Loucy (cell line): Measurements from ENCODE around the gene RBMS2.

ENCODE experiments used
- H2AFZ ChIP-seq: fragments of 200-600 bp; sonication (generic); 2 replicates; pipeline ENCODE4 v1.6.0; 2016; ENCODE audit warnings: antibody characterized with exemption, mild to moderate bottlenecking, low read length, moderate library complexity
- H3F3A ChIP-seq: fragments of 200-600 bp; 2 replicates; pipeline ENCODE4 v1.6.0; 2016; ENCODE audit warnings: antibody characterized with exemption, low read depth, mild to moderate bottlenecking
- H3K27me3 ChIP-seq: fragments of 200-600 bp; sonication (generic); 2 replicates; pipeline ENCODE4 v1.6.1; 2014; ENCODE audit warnings: low read length, mild to moderate bottlenecking; ENCODE audit not compliant: insufficient read depth, poor library complexity, severe bottlenecking
- H3K36me3 ChIP-seq: fragments of 200-600 bp; sonication (generic); 2 replicates; pipeline ENCODE4 v1.6.1; 2016; ENCODE audit warnings: low read length; ENCODE audit not compliant: insufficient read depth
- H3K4me1 ChIP-seq: fragments of 200-600 bp; sonication (generic); 2 replicates; pipeline ENCODE4 v1.5.1; 2014; ENCODE audit warnings: low read length, mild to moderate bottlenecking; ENCODE audit not compliant: insufficient read depth, poor library complexity, severe bottlenecking
- H3K4me2 ChIP-seq: fragments of 200-600 bp; sonication (generic); 2 replicates; pipeline ENCODE4 v1.6.0; 2014; ENCODE audit warnings: antibody characterized with exemption, low read length, low read depth, mild to moderate bottlenecking; ENCODE audit not compliant: poor library complexity, severe bottlenecking
- H3K4me3 ChIP-seq: fragments of 200-600 bp; sonication (generic); 2 replicates; pipeline ENCODE4 v1.5.1; 2014; ENCODE audit warnings: low read length, mild to moderate bottlenecking, mixed read lengths; ENCODE audit not compliant: poor library complexity, severe bottlenecking
- H3K79me2 ChIP-seq: fragments of 200-600 bp; sonication (generic); 2 replicates; pipeline ENCODE4 v1.6.1; 2014; ENCODE audit warnings: low read length; ENCODE audit not compliant: insufficient read depth
- H3K9ac ChIP-seq: fragments of 200-600 bp; sonication (generic); 2 replicates; pipeline ENCODE4 v1.6.0; 2014; ENCODE audit warnings: mild to moderate bottlenecking, low read depth, low read length, moderate library complexity; ENCODE audit not compliant: poor library complexity, severe bottlenecking
- H3K9me2 ChIP-seq: fragments of 200-600 bp; sonication (generic); replicated peaks from 2 replicates; pipeline ENCODE4 v1.6.1; 2016; ENCODE audit warnings: low read depth, low read length, mixed read lengths
- H3K9me3 ChIP-seq: fragments of 200-600 bp; sonication (generic); 2 replicates; pipeline ENCODE4 v1.6.1; 2014; ENCODE audit warnings: mild to moderate bottlenecking, antibody characterized with exemption, low read length, low read depth; ENCODE audit not compliant: insufficient read depth
- H4K20me1 ChIP-seq: fragments of 200-600 bp; sonication (generic); 2 replicates; pipeline ENCODE4 v1.6.0; 2014; ENCODE audit warnings: antibody characterized with exemption, low read length, mild to moderate bottlenecking; ENCODE audit not compliant: insufficient read depth, poor library complexity, severe bottlenecking
- CTCF ChIP-seq: fragments of 200-600 bp; sonication (generic); conservative IDR thresholded peaks from 2 replicates; pipeline ENCODE4 v1.5.1; 2014; ENCODE audit warnings: mild to moderate bottlenecking, antibody characterized with exemption, low read length
- EZH2phosphoT487 ChIP-seq: fragments of 200-600 bp; IDR thresholded peaks from 2 replicates; pipeline ENCODE4 v1.6.1; 2018; ENCODE audit warnings: antibody characterized with exemption, mild to moderate bottlenecking, moderate library complexity, borderline replicate concordance

The RBMS2 gene

GRCh38 chr12:56484566-56484965 is 37.1 kb upstream of the RBMS2 start:
- Histone ChIP-seq H3K27me3 (no peaks in the 10 kb centered on the region), H3K4me2 (no peak overlapping the region), H3K9ac (no peak overlapping the region), H3K4me3 (no peak overlapping the region), H3F3A (no peaks in the 10 kb centered on the region), H3K4me1 (no peaks in the 10 kb centered on the region), H2AFZ (no peak overlapping the region), H3K9me3 (no peaks in the 10 kb centered on the region), H4K20me1 (no peaks in the 10 kb centered on the region), H3K9me2 (no peaks in the 10 kb centered on the region), H3K79me2 (no peaks in the 10 kb centered on the region), H3K36me3 (no peaks in the 10 kb centered on the region)
- TF ChIP-seq EZH2phosphoT487, result no peak
- no peak for TF ChIP-seq CTCF

- H2AFZ ChIP-seq, result no peak overlapping the region
- no peak for TF ChIP-seq CTCF
- no peak for TF ChIP-seq EZH2phosphoT487
- no peak overlapping the region for H3K4me2 ChIP-seq
- H3K4me3 ChIP-seq, result no peak overlapping the region
- no peaks in the 10 kb centered on the region for H3K4me1 ChIP-seq
- no peaks in the 10 kb centered on the region for H3K9me3 ChIP-seq
- H3K79me2 ChIP-seq, result no peaks in the 10 kb centered on the region
- H4K20me1 ChIP-seq, result no peaks in the 10 kb centered on the region
- H3K9ac ChIP-seq, result no peak overlapping the region
- H3K9me2 ChIP-seq, result no peaks in the 10 kb centered on the region
- no peaks in the 10 kb centered on the region for H3K27me3 ChIP-seq
- no peaks in the 10 kb centered on the region for H3K36me3 ChIP-seq
- H3F3A ChIP-seq, result no peaks in the 10 kb centered on the region
Observed at GRCh38 chr12:56486694-56487093, 34.9 kb upstream of the RBMS2 start.

- H3F3A ChIP-seq, result no peaks in the 10 kb centered on the region
- H3K36me3 ChIP-seq, result no peaks in the 10 kb centered on the region
- H3K79me2 ChIP-seq, result no peaks in the 10 kb centered on the region
- no peak for TF ChIP-seq EZH2phosphoT487
- TF ChIP-seq CTCF, result no peak
- no peak overlapping the region for H3K4me2 ChIP-seq
- H3K9me3 ChIP-seq, result no peaks in the 10 kb centered on the region
- no peak overlapping the region for H2AFZ ChIP-seq
- H3K9me2 ChIP-seq, result no peaks in the 10 kb centered on the region
- H3K4me1 ChIP-seq, result no peaks in the 10 kb centered on the region
- no peaks in the 10 kb centered on the region for H4K20me1 ChIP-seq
- H3K4me3 ChIP-seq, result no peak overlapping the region
- no peaks in the 10 kb centered on the region for H3K27me3 ChIP-seq
- no peak overlapping the region for H3K9ac ChIP-seq
Observed at GRCh38 chr12:56487448-56488040, 34.1 kb upstream of the RBMS2 start.
